Sigmoid colon (tissue), 7 donors: ENCODE measurements around the gene ROBO1. TPM values are rescaled to one million over a fixed set of nuclear protein-coding genes. Genes with fewer than 3 reads are reported as not detected.

ENCODE experiments used
- DNase-seq: peaks from one replicate; pipeline ENCODE4 v3.0.0-alpha.2; 2019
- H3K27ac ChIP-seq, 4 donors: fragments of 200-600 bp; sonication (generic); one replicate each; pipeline ENCODE4 v1.5.1; 2016 to 2019; ENCODE audit warnings: mild to moderate bottlenecking in 1 of 4
- H3K27me3 ChIP-seq, 3 donors: fragments of 200-600 bp; sonication (generic); one replicate each; pipeline ENCODE4 v1.5.1; 2019; ENCODE audit warnings: mild to moderate bottlenecking in 1 of 3
- H3K36me3 ChIP-seq, 4 donors: fragments of 200-600 bp; sonication (generic); one replicate each; pipeline ENCODE4 v1.5.1; 2016 to 2019
- H3K4me1 ChIP-seq, 4 donors: fragments of 200-600 bp; sonication (generic); one replicate each; pipeline ENCODE4 v1.5.1; 2017 to 2019
- H3K4me3 ChIP-seq, 4 donors: fragments of 200-600 bp; sonication (generic); one replicate each; pipeline ENCODE4 v1.5.1; 2017 to 2019; ENCODE audit warnings: mild to moderate bottlenecking in 2 of 4, moderate library complexity in 1 of 4
- H3K9me3 ChIP-seq, 4 donors: fragments of 200-600 bp in 3 of 4; sonication (generic) in 3 of 4; one replicate each; pipeline versions ENCODE4 v1.5.1 to v1.6.1; 2013 to 2019
- EP300 ChIP-seq, 4 donors: sonication (generic); formaldehyde crosslinking; IDR thresholded peaks; one replicate each; pipeline ENCODE4 v1.6.1; 2017; ENCODE audit warnings: antibody characterized with exemption in 4 of 4
- POLR2A ChIP-seq, 2 donors: fragments of 450-650 bp; IDR thresholded peaks; one replicate each; pipeline ENCODE4 v1.6.1; 2016; ENCODE audit warnings: antibody characterized with exemption in 2 of 2, mild to moderate bottlenecking in 2 of 2, moderate library complexity in 2 of 2
- POLR2AphosphoS5 ChIP-seq, 4 donors: sonication (generic); formaldehyde crosslinking; IDR thresholded peaks; one replicate each; pipeline ENCODE4 v1.6.1; 2017; ENCODE audit warnings: antibody characterized with exemption in 4 of 4
- WGBS, 2 donors: extraction: QIAGEN DNeasy Blood & Tissue Kit; methylation state at CpG; one replicate each; pipeline ENCODE4 v1.1.7; 2013; 5-methylcytosine and 5-hydroxymethylcytosine counted together
- intact Hi-C: fragments of 100-400 bp; cut with DNase I; formaldehyde crosslinking; loops from one replicate; pipeline ENCODE4 v1.15.1; 2023
- polyA plus RNA-seq, 3 donors: library from polyadenylated mRNA; stranded (reverse); fragments of 200-250 nt; gene quantifications; one replicate each; pipeline ENCODE4 v1.2.3, GENCODE V29; 2013
- total RNA-seq, 4 donors: library from RNA; depleted of rRNA; stranded (reverse); fragments of >200 nt; gene quantifications; one replicate each; pipeline ENCODE4 v1.1.0, GENCODE V29; 2016
- TF ChIP-seq, protein P1 (sequence below), 4 experiments: fragments of 450-650 bp in 3 of 4; fragments of 200-600 bp in 1 of 4; IDR thresholded peaks; one replicate each; pipeline ENCODE4 v1.5.1; 2016 to 2019; ENCODE audit warnings: antibody characterized with exemption in 4 of 4, mild to moderate bottlenecking in 3 of 4, moderate library complexity in 2 of 4
- donor health status: healthy with polysubstance abuse.
- donor health status: Bipolar disorder and iron deficiency.
- donor health status: healthy.

Gene ROBO1
- total and polyA plus RNA-seq, 7 donors: 0.69 to 45.7 (median 32.4) TPM

DNA sequence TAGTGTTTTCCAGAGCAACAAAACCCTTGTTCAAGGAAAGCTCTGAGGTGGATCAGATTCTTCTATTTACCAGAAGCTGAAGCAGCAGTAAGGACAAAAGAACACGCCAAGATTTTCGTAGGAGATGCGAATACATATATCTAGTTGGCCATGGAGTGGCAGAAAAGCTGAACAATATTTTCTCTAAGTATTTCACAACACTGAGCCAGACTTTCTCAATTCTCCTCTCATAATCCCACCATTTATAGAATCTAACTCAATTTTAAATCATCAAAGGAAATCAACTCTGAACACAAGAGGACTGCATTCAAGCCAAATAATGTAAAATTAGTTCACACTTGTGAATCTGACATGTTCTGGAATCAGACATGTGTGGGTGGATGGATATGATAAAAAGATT lies 775.0 kb downstream of the ROBO1 start:
- WGBS, 2 donors: 96 to 97% methylated on average over 3 of the region's 3 CpGs
- DNase-seq: no peak

DNA sequence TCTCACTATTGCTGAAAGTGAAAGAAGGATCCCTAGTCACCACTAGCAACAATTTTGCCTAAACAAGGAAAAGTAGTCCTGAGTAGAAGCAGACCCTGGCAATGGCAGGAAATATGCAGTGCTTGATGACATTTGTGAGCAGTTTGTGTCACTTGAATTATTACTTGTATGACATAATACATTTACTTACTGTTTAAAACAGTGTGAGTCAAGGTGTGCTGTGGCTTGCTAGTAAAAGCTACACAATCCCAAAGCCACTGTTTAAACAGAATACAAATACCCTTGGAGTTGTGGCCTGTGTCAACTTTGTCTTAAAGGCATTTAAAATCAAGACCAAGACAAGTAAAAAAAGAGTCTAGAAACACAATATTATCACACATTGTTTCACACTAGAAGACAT lies 775.4 kb downstream of the ROBO1 start:
- no peaks in the 10 kb centered on the region for H3K27me3 ChIP-seq
- no peak for DNase-seq
- peaks cover 0 to 3% (median 1%) of the 10 kb centered on the region in 4 donors for H3K9me3 ChIP-seq
- no peak overlapping the region for H3K4me3 ChIP-seq
- H3K36me3 ChIP-seq: no peaks in the 10 kb centered on the region
- TF ChIP-seq POLR2AphosphoS5 (IDR thresholded peaks at IDR 0.05) (no peak), EP300 (IDR thresholded peaks at IDR 0.05) (no peak), POLR2A (IDR thresholded peaks at IDR 0.05) (no peak)
- TF ChIP-seq, protein P1, sequence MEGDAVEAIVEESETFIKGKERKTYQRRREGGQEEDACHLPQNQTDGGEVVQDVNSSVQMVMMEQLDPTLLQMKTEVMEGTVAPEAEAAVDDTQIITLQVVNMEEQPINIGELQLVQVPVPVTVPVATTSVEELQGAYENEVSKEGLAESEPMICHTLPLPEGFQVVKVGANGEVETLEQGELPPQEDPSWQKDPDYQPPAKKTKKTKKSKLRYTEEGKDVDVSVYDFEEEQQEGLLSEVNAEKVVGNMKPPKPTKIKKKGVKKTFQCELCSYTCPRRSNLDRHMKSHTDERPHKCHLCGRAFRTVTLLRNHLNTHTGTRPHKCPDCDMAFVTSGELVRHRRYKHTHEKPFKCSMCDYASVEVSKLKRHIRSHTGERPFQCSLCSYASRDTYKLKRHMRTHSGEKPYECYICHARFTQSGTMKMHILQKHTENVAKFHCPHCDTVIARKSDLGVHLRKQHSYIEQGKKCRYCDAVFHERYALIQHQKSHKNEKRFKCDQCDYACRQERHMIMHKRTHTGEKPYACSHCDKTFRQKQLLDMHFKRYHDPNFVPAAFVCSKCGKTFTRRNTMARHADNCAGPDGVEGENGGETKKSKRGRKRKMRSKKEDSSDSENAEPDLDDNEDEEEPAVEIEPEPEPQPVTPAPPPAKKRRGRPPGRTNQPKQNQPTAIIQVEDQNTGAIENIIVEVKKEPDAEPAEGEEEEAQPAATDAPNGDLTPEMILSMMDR (IDR thresholded peaks at IDR 0.05): no peak
- peaks cover 0 to under 1% (median 0%) of the 10 kb centered on the region in 4 donors for H3K4me1 ChIP-seq
- intact Hi-C loops: no loop called here
- H3K27ac ChIP-seq: no peak overlapping the region

More for the DNA sequence above, 775.0 kb downstream of the ROBO1 start:
- Histone ChIP-seq H3K9me3 (peaks cover 0 to 3% (median 1%) of the 10 kb centered on the region in 4 donors), H3K27me3 (no peaks in the 10 kb centered on the region), H3K4me1 (no peaks in the 10 kb centered on the region), H3K4me3 (no peak overlapping the region), H3K27ac (no peak overlapping the region), H3K36me3 (no peaks in the 10 kb centered on the region)
- intact Hi-C loops: no loop called here
- TF ChIP-seq POLR2A (IDR thresholded peaks at IDR 0.05) (no peak), POLR2AphosphoS5 (IDR thresholded peaks at IDR 0.05) (no peak), EP300 (IDR thresholded peaks at IDR 0.05) (no peak)
- TF ChIP-seq, protein P1 (IDR thresholded peaks at IDR 0.05): no peak

DNA sequence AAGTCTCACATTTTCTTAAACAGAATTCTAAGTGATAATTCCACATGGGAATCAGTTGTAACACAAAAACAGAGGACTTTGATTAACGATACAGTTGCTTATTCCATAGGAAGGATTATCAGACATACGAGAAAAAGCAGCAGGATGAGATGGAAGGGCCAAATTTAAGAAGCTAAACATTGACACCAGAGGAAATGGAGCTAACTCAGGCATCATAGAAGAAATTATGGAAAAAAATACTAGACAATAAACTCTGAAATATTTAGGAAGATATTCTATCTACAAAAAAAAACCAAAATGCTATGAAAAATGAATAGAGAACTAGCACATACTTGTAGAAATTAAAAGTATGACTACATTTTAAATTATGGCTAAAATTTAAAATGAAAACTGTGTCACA lies 776.1 kb downstream of the ROBO1 start:
- no peak for DNase-seq
- Histone ChIP-seq H3K27me3 (no peaks in the 10 kb centered on the region), H3K27ac (no peak overlapping the region), H3K36me3 (no peaks in the 10 kb centered on the region), H3K4me1 (peaks cover 0 to 4% (median 0%) of the 10 kb centered on the region in 4 donors), H3K4me3 (no peak overlapping the region), H3K9me3 (peaks cover 0 to 3% (median 1%) of the 10 kb centered on the region in 4 donors)
- intact Hi-C loops: no loop called here
- WGBS, 2 donors: 93% methylated on average over 2 of the region's 2 CpGs
- TF ChIP-seq, protein P1 (IDR thresholded peaks at IDR 0.05): no peak
- TF ChIP-seq EP300 (IDR thresholded peaks at IDR 0.05) (no peak), POLR2AphosphoS5 (IDR thresholded peaks at IDR 0.05) (no peak), POLR2A (IDR thresholded peaks at IDR 0.05) (no peak)

DNA sequence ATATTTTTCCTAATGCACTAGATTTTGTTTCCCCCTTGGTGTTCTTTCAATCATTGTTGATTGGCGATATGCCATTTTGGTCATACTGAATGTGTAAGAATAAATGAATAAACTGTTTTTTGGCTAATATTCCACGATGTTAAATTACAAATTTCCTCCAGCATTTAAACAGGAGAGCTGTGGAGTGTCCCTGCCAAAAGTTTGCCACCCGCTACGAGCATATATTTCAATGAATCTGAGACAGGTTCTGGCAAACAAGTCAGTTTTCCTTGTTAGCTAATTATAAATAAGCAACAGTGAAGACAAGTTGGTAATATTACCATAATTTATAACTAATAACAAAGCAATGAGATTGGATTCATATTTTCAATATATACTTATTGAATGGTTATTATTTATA lies 777.6 kb downstream of the ROBO1 start:
- Histone ChIP-seq H3K27ac (no peak overlapping the region), H3K4me1 (peaks cover 0 to 14% (median 4%) of the 10 kb centered on the region in 4 donors), H3K36me3 (no peaks in the 10 kb centered on the region), H3K27me3 (no peaks in the 10 kb centered on the region), H3K4me3 (no peak overlapping the region), H3K9me3 (peaks cover 0 to 3% (median 1%) of the 10 kb centered on the region in 4 donors)
- TF ChIP-seq POLR2A (IDR thresholded peaks at IDR 0.05) (no peak), EP300 (IDR thresholded peaks at IDR 0.05) (no peak), POLR2AphosphoS5 (IDR thresholded peaks at IDR 0.05) (no peak)
- TF ChIP-seq, protein P1 (IDR thresholded peaks at IDR 0.05): no peak
- DNase-seq: no peak
- 87 to 90% methylated on average over 4 of the region's 4 CpGs for WGBS, 2 donors
- intact Hi-C loops: no loop called here

DNA sequence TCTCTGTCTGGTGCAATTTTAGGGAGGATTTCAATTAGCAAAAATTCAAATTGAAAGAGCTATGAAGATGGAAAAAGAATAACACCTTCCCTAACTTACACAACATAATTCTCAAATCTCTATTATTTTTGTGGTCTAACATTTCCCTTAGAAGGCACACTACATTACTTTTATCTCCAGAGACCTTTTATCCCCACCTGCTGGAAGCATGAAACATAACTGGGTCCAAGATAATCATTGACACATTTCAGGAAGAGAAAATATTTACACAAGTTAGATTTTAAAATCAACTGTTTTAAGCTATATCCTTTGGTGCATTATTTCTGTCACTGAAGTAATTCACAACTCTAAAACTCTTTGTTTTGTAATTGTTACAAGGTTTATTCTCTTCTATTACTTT lies 779.5 kb downstream of the ROBO1 start:
- peaks cover 0 to 3% (median 1%) of the 10 kb centered on the region in 4 donors for H3K9me3 ChIP-seq
- intact Hi-C loops: no loop called here
- H3K36me3 ChIP-seq: no peaks in the 10 kb centered on the region
- DNase-seq: no peak
- H3K4me3 ChIP-seq: no peak overlapping the region
- H3K27ac ChIP-seq: no peak overlapping the region
- H3K4me1 ChIP-seq: peaks cover 0 to 14% (median 4%) of the 10 kb centered on the region in 4 donors
- H3K27me3 ChIP-seq: no peaks in the 10 kb centered on the region
- no peak for TF ChIP-seq POLR2AphosphoS5 (IDR thresholded peaks at IDR 0.05)
- TF ChIP-seq, protein P1 (IDR thresholded peaks at IDR 0.05): no peak
- no peak for TF ChIP-seq POLR2A (IDR thresholded peaks at IDR 0.05)
- no peak for TF ChIP-seq EP300 (IDR thresholded peaks at IDR 0.05)
